GM12878 (cell line): ENCODE measurements around the gene ADGRG2. TPM values are rescaled to one million over a fixed set of nuclear protein-coding genes. Genes with fewer than 3 reads are reported as not detected.

ENCODE experiments used
- ATAC-seq: fragments of 200-7000 bp; cut with Tn5 transposase; 3 replicates; pipeline ENCODE4 v1.9.1; 2020; ENCODE audit warnings: mild to moderate bottlenecking, moderate library complexity
- BruUV-seq: library from RNA; stranded (reverse); fragments of 400-500 nt; replicated peaks from 2 replicates; lab custom pipeline; 2021; lab: Mats Ljungman, UMichigan
- CTCF ChIA-PET: fragments of 300-600 bp; sonication (Branson Sonifier 250); formaldehyde crosslinking; extraction: SDS; loops from one replicate; lab custom pipeline; 2021; ENCODE audit warnings: inconsistent platforms; lab: Yijun Ruan, JAX
- POLR2A ChIA-PET: fragments of 350-600 bp; formaldehyde crosslinking; extraction: SDS; loops from one replicate; lab custom pipeline; 2021; ENCODE audit warnings: inconsistent platforms; lab: Charles Lee
- RAD21 ChIA-PET: fragments of 300-600 bp; sonication (Branson Sonifier 250); formaldehyde crosslinking; loops from one replicate; lab custom pipeline; 2023; ENCODE audit warnings: antibody characterized with exemption; ENCODE audit not compliant: unreplicated experiment; lab: Charles Lee
- SMC1A ChIA-PET: fragments of 300-600 bp; sonication (Branson Sonifier 250); formaldehyde crosslinking; loops from one replicate; lab custom pipeline; 2023; ENCODE audit not compliant: unreplicated experiment, uncharacterized antibody; lab: Charles Lee
- DNase-seq: peaks from one replicate; pipeline ENCODE4 v3.0.0-alpha.2; 2011; ENCODE audit warnings: low read depth, low spot score
- FAIRE-seq: peaks from 3 replicates; lab custom pipeline; 2011; peaks lifted over from hg19 to GRCh38; lab: Jason Lieb, UNC
- H2AFZ ChIP-seq: 2 replicates; pipeline ENCODE4 v1.6.0; 2011; ENCODE audit warnings: low read depth, low read length, control low read depth; ENCODE audit not compliant: control insufficient read depth
- H3K27ac ChIP-seq: 2 replicates; pipeline ENCODE4 v1.5.1; 2011; ENCODE audit warnings: control low read depth; ENCODE audit not compliant: control insufficient read depth, insufficient read depth
- H3K27me3 ChIP-seq, 2 experiments: replicated peaks in 1 of 2; 2 replicates each; pipeline versions ENCODE4 v1.6.0 to v1.6.1; 2011; ENCODE audit warnings: low read length in 1 of 2; ENCODE audit not compliant: control insufficient read depth in 2 of 2, insufficient read depth in 2 of 2
- H3K36me3 ChIP-seq, 2 experiments: 2 replicates each; pipeline ENCODE4 v1.5.1; 2011; ENCODE audit warnings: low read length in 1 of 2; ENCODE audit not compliant: control insufficient read depth in 2 of 2, insufficient read depth in 2 of 2
- H3K4me1 ChIP-seq: 2 replicates; pipeline ENCODE4 v1.6.1; 2011; ENCODE audit warnings: mild to moderate bottlenecking, low read length, moderate library complexity, mixed read lengths; ENCODE audit not compliant: control insufficient read depth, insufficient read depth
- H3K4me2 ChIP-seq: 2 replicates; pipeline ENCODE4 v1.6.0; 2011; ENCODE audit warnings: control low read depth; ENCODE audit not compliant: control insufficient read depth, insufficient read depth
- H3K4me3 ChIP-seq: fragments of 200-600 bp; sonication (generic); 2 replicates; pipeline ENCODE4 v1.5.1; 2016
- H3K79me2 ChIP-seq: 2 replicates; pipeline ENCODE4 v1.6.0; 2011; ENCODE audit warnings: low read length; ENCODE audit not compliant: control insufficient read depth, insufficient read depth
- H3K9ac ChIP-seq: 2 replicates; pipeline ENCODE4 v1.8.0; 2011; ENCODE audit warnings: low read length, control low read depth, mixed read lengths; ENCODE audit not compliant: control insufficient read depth, insufficient read depth
- H3K9me3 ChIP-seq: replicated peaks from 3 replicates; pipeline ENCODE4 v1.5.1; 2011; ENCODE audit warnings: mild to moderate bottlenecking, low read length; ENCODE audit not compliant: control insufficient read depth, insufficient read depth
- H4K20me1 ChIP-seq: 2 replicates; pipeline ENCODE4 v1.6.0; 2011; ENCODE audit not compliant: control insufficient read depth, insufficient read depth
- FOXK2 ChIP-seq: fragments of 450-650 bp; IDR thresholded peaks from 2 replicates; pipeline ENCODE4 v1.6.1; 2017; ENCODE audit warnings: mild to moderate bottlenecking, moderate library complexity
- IKZF1 ChIP-seq: fragments of 450-650 bp; conservative IDR thresholded peaks from 2 replicates; pipeline ENCODE4 v1.6.1; 2017; ENCODE audit warnings: antibody characterized with exemption, mild to moderate bottlenecking
- SMC3 ChIP-seq: IDR thresholded peaks from 2 replicates; pipeline ENCODE4 v1.6.1; 2011; ENCODE audit warnings: low read length, improper control_type of control experiment, borderline replicate concordance
- STAT3 ChIP-seq: IDR thresholded peaks from 2 replicates; pipeline ENCODE4 v1.6.1; 2011; ENCODE audit warnings: low read depth, low read length, improper control_type of control experiment
- ZBED1 ChIP-seq: IDR thresholded peaks from 2 replicates; pipeline ENCODE4 v1.6.1; 2016; ENCODE audit warnings: borderline replicate concordance
- WGBS: methylation state at CpG from one replicate; pipeline ENCODE4 v1.1.6; 2016; ENCODE audit warnings: low lambda C conversion rate; ENCODE audit not compliant: insufficient replicate concordance, insufficient coverage; ENCODE audit errors: missing lambda C conversion rate; 5-methylcytosine and 5-hydroxymethylcytosine counted together
- in situ Hi-C: fragments of 300-500 bp; cut with MboI; formaldehyde crosslinking; loops from 9 replicates; pipeline ENCODE4 v1.14.3; 2018; ENCODE audit warnings: mixed read lengths
- intact Hi-C: fragments of 100-400 bp; cut with micrococcal nuclease; formaldehyde crosslinking; loops from one replicate; pipeline ENCODE4 v1.14.2; 2022; ENCODE audit not compliant: unreplicated experiment
- polyA plus RNA-seq, 11 experiments: library from polyadenylated mRNA; depleted of rRNA in 4 of 11; unstranded in 6 of 11; stranded (reverse) in 5 of 11; fragments of >200 nt; fragmentation: Nextera tagmentation in 4 of 11; fragmentation: Illumina TruSeq in 1 of 11; extraction: Ambion mirVana in 4 of 11; extraction: Trizol in 1 of 11; gene quantifications; 1 replicate in 1 of 11; 2 replicates in 10 of 11; pipeline versions ENCODE4 v1.2.1 to v1.2.3, GENCODE V29; 2011 to 2016; ENCODE audit warnings: inconsistent platforms in 2 of 11, missing spikeins in 2 of 11, low read depth in 1 of 11
- total RNA-seq, 4 experiments: library from RNA; depleted of rRNA in 3 of 4; stranded (reverse); fragments of >200 nt in 3 of 4; fragmentation: Illumina TruSeq in 1 of 4; extraction: Trizol in 1 of 4; gene quantifications; 2 replicates each; pipeline versions ENCODE4 v1.2.1 to v1.2.3, GENCODE V29; 2013 to 2021
- TF ChIP-seq, protein P1 (sequence below): fragments of 450-650 bp; IDR thresholded peaks from 2 replicates; pipeline ENCODE4 v1.6.1; 2017; ENCODE audit warnings: mild to moderate bottlenecking, low read depth, inconsistent platforms; ENCODE audit not compliant: poor library complexity, severe bottlenecking

Gene ADGRG2
- total and polyA plus RNA-seq, 10 of the 15 experiments (the other 5 are each of a cell fraction or from before 2014, with no cell fraction given), result 0.02 to 0.29 (median 0.05) TPM; not detected in 5

DNA sequence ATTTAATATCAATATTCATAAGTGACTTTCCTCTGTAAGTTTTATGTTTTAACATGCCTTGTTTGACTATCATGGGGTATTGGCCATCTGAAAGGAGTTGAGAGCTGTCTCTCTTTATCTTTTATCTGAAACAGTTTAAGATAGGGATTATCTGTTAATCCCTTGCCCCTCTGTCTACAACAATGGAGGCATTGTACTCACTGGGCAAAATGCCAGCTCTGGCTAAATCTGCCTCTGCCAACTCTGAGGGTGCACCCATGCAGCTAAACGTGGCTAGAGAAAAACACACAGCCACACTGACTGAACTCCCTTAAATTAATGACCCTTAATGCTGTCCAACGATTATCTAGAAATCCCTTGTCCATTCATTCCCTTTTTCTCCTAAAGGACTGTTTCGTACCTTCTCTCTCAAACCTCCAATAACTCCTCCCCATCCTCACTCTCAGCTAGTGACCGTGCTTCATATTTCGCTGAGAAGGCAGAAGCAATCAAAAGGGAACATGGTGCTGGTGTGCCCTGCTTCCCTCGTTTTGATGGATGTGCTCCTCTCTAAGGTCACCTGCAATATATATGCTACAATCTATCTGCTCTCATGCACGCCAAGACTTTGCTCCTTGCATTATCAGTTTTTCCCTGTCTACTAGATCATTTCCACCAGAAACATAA is 148.6 kb downstream of the ADGRG2 start:
- in situ Hi-C loops (no loop called here), intact Hi-C loops (no loop called here)
- Histone ChIP-seq H3K36me3 (no peaks in the 10 kb centered on the region), H3K4me3 (no peak overlapping the region), H3K9me3 (no peaks in the 10 kb centered on the region; the same call in 2 of the 3 replicates), H3K27ac (no peak overlapping the region), H3K9ac (no peak overlapping the region), H3K27me3 (no peaks in the 10 kb centered on the region), H4K20me1 (no peaks in the 10 kb centered on the region), H2AFZ (no peak overlapping the region), H3K4me2 (no peak overlapping the region), H3K79me2 (no peaks in the 10 kb centered on the region), H3K4me1 (no peaks in the 10 kb centered on the region)
- POLR2A ChIA-PET, result no interaction called here
- 55% methylated on average over 7 of the region's 7 CpGs for WGBS
- no peak for ATAC-seq
- no peak for TF ChIP-seq IKZF1
- no peak for TF ChIP-seq SMC3
- TF ChIP-seq, protein P1, sequence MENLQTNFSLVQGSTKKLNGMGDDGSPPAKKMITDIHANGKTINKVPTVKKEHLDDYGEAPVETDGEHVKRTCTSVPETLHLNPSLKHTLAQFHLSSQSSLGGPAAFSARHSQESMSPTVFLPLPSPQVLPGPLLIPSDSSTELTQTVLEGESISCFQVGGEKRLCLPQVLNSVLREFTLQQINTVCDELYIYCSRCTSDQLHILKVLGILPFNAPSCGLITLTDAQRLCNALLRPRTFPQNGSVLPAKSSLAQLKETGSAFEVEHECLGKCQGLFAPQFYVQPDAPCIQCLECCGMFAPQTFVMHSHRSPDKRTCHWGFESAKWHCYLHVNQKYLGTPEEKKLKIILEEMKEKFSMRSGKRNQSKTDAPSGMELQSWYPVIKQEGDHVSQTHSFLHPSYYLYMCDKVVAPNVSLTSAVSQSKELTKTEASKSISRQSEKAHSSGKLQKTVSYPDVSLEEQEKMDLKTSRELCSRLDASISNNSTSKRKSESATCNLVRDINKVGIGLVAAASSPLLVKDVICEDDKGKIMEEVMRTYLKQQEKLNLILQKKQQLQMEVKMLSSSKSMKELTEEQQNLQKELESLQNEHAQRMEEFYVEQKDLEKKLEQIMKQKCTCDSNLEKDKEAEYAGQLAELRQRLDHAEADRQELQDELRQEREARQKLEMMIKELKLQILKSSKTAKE, result no peak
- no peak for TF ChIP-seq FOXK2
- DNase-seq, result no peak
- no peak for FAIRE-seq
- RAD21 ChIA-PET, result no interaction called here
- SMC1A ChIA-PET, result no interaction called here
- no TSS peak for BruUV-seq
- CTCF ChIA-PET, result no interaction called here

DNA sequence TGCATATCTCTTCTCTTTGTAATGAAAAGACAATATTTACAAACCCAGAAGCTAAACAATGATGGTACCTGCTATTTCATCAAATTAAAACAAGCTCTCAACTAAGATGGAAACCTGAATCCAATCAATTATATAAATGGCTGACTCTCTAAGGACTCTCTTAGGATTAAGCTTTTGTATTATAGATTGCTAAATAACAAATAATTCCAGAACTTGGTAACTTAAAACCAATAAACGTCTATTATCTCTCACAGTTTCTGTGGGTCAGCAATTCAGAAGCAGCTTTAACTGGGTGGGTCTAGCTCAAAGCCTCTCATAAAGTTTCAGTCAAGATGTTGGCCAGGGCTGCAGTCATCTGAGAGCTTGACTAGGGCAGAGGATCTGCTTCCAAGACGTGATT is 150.8 kb downstream of the ADGRG2 start:
- H3K27ac ChIP-seq, result no peak overlapping the region
- TF ChIP-seq STAT3, result no peak
- no peak for TF ChIP-seq ZBED1
- TF ChIP-seq, all 136 proteins: peak for 0
- RAD21 ChIA-PET, result no interaction called here
- no peaks in the 10 kb centered on the region for H3K27me3 ChIP-seq
- in situ Hi-C loops (no loop called here), intact Hi-C loops (no loop called here)
- SMC1A ChIA-PET, result no interaction called here
- BruUV-seq, result no TSS peak
- ATAC-seq (no peak), FAIRE-seq (no peak), DNase-seq (no peak)
- 53% methylated on average over 2 of the region's 2 CpGs for WGBS
- H3K4me1 ChIP-seq, result no peaks in the 10 kb centered on the region
- H3K4me2 ChIP-seq, result no peak overlapping the region
- CTCF ChIA-PET, result interaction anchor here (0.7 kb wide), 1 partner anchor 15 kb away, joined by 3 read pairs; no protein-coding TSS in a partner anchor
- no peak overlapping the region for H3K4me3 ChIP-seq
- no peak overlapping the region for H3K9ac ChIP-seq
- H3K36me3 ChIP-seq, result no peaks in the 10 kb centered on the region
- no peaks in the 10 kb centered on the region; the same call in 2 of the 3 replicates for H3K9me3 ChIP-seq
- H2AFZ ChIP-seq, result no peak overlapping the region
- POLR2A ChIA-PET, result interaction anchor here (1.0 kb wide), 1 partner anchor 10 kb away, joined by 3 read pairs; no protein-coding TSS in a partner anchor
- no peaks in the 10 kb centered on the region for H4K20me1 ChIP-seq
- H3K79me2 ChIP-seq, result no peaks in the 10 kb centered on the region
